GM18907 (cell line): ENCODE results near the gene XRCC2.

Experiments used
- ATAC-seq: cut with Tn5 transposase; IDR thresholded peaks from one replicate; pipeline ENCODE4 v1.9.1; 2021; ENCODE audit warnings: mild to moderate bottlenecking, moderate library complexity; ENCODE audit not compliant: unreplicated experiment

XRCC2 gene

GRCh38 chr7:152618427-152618826 lies 57.5 kb downstream of the XRCC2 start:
- no peak for ATAC-seq

GRCh38 chr7:152617056-152617455 lies 58.9 kb downstream of the XRCC2 start:
- no peak for ATAC-seq

- no peak for ATAC-seq
Measured at GRCh38 chr7:152615031-152615741, 60.8 kb downstream of the XRCC2 start.

GRCh38 chr7:152608656-152609055 lies 67.3 kb downstream of the XRCC2 start:
- ATAC-seq: no peak

- no peak for ATAC-seq
Measured at GRCh38 chr7:152608208-152608607, 67.7 kb downstream of the XRCC2 start.

GRCh38 chr7:152607007-152607406 lies 68.9 kb downstream of the XRCC2 start:
- no peak for ATAC-seq

- ATAC-seq: no peak
Measured at GRCh38 chr7:152602962-152603361, 73.0 kb downstream of the XRCC2 start.

- no peak for ATAC-seq
Measured at GRCh38 chr7:152601305-152601798, 74.6 kb downstream of the XRCC2 start.

- ATAC-seq: no peak
Measured at GRCh38 chr7:152600266-152600665, 75.7 kb downstream of the XRCC2 start.

GRCh38 chr7:152597507-152597906 lies 78.4 kb downstream of the XRCC2 start:
- ATAC-seq: no peak

GRCh38 chr7:152596824-152597223 lies 79.1 kb downstream of the XRCC2 start:
- no peak for ATAC-seq
